Endothelial cell of umbilical vein (primary cell): ENCODE measurements around the gene LRRC7. TPM values are rescaled to one million over a fixed set of nuclear protein-coding genes. Genes with fewer than 3 reads are reported as not detected.

Source experiments
- BruUV-seq: library from RNA; stranded (reverse); fragments of 400-500 nt; replicated peaks from 2 replicates; lab custom pipeline; 2021; lab: Mats Ljungman, UMichigan
- CTCF ChIA-PET: fragments of 300-600, 350-600 bp; sonication (Branson Sonifier 250); formaldehyde crosslinking; loops from one replicate; lab custom pipeline; 2021; ENCODE audit warnings: antibody characterized with exemption, inconsistent platforms; lab: Charles Lee
- POLR2A ChIA-PET: fragments of 300-600, 350-600 bp; sonication (Branson Sonifier 250); formaldehyde crosslinking; loops from one replicate; lab custom pipeline; 2021; ENCODE audit warnings: antibody characterized with exemption, inconsistent platforms; lab: Charles Lee
- DNase-seq: peaks from one replicate; pipeline ENCODE4 v3.0.0-alpha.2; 2011; ENCODE audit warnings: low read depth, low spot score
- FAIRE-seq: peaks from 2 replicates; lab custom pipeline; 2011; peaks lifted over from hg19 to GRCh38; lab: Jason Lieb, UNC
- H2AFZ ChIP-seq: 2 replicates; pipeline ENCODE4 v1.6.0; 2012; ENCODE audit warnings: low read depth, low read length, control low read depth, inconsistent platforms
- H3K27ac ChIP-seq: 2 replicates; pipeline ENCODE4 v1.5.1; 2011; ENCODE audit warnings: low read depth, mild to moderate bottlenecking, control low read depth, low read length, moderate library complexity; ENCODE audit not compliant: insufficient read depth
- H3K27me3 ChIP-seq, 2 experiments: 2 replicates each; pipeline versions ENCODE4 v1.6.0 to v1.6.1; 2011; ENCODE audit warnings: low read length in 2 of 2, mixed read lengths in 1 of 2; ENCODE audit not compliant: control insufficient read depth in 2 of 2, insufficient read depth in 2 of 2
- H3K36me3 ChIP-seq, 2 experiments: 2 replicates in 1 of 2; 3 replicates in 1 of 2; pipeline ENCODE4 v1.5.1; 2011; ENCODE audit warnings: low read length in 2 of 2, mild to moderate bottlenecking in 1 of 2, moderate library complexity in 1 of 2; ENCODE audit not compliant: control insufficient read depth in 2 of 2, insufficient read depth in 2 of 2; ENCODE audit errors: extremely low read depth in 1 of 2
- H3K4me1 ChIP-seq: 3 replicates; pipeline ENCODE4 v1.5.1; 2011; ENCODE audit warnings: mild to moderate bottlenecking, low read length; ENCODE audit not compliant: control insufficient read depth, insufficient read depth; ENCODE audit errors: extremely low read depth
- H3K4me2 ChIP-seq: 2 replicates; pipeline ENCODE4 v1.6.1; 2011; ENCODE audit warnings: low read length, control low read depth, mixed read lengths; ENCODE audit not compliant: insufficient read depth
- H3K4me3 ChIP-seq, 3 experiments: fragments of 200-600 bp in 1 of 3; sonication (generic), shearing (Covaris generic) in 1 of 3; replicated peaks in 1 of 3; 2 replicates each; pipeline ENCODE4 v1.5.1; 2011 to 2016; ENCODE audit warnings: control low read depth in 3 of 3, low read length in 3 of 3, mild to moderate bottlenecking in 2 of 3, inconsistent platforms in 1 of 3, low read depth in 1 of 3, moderate library complexity in 1 of 3; ENCODE audit not compliant: insufficient read depth in 1 of 3
- H3K79me2 ChIP-seq: 2 replicates; pipeline ENCODE4 v1.6.0; 2012; ENCODE audit warnings: low read length, inconsistent platforms; ENCODE audit not compliant: control insufficient read depth, insufficient read depth
- H3K9ac ChIP-seq: replicated peaks from 2 replicates; pipeline ENCODE3; 2011; ENCODE audit warnings: low read length, control low read depth; ENCODE audit not compliant: insufficient read depth; ENCODE audit errors: extremely low read depth
- H3K9me1 ChIP-seq: replicated peaks from 3 replicates; pipeline ENCODE4 v1.6.0; 2011; ENCODE audit warnings: mild to moderate bottlenecking, low read length; ENCODE audit not compliant: control insufficient read depth, insufficient read depth; ENCODE audit errors: extremely low read depth
- H3K9me3 ChIP-seq: replicated peaks from 2 replicates; pipeline ENCODE4 v1.5.1; 2012; ENCODE audit warnings: low read length, inconsistent platforms; ENCODE audit not compliant: control insufficient read depth, insufficient read depth
- H4K20me1 ChIP-seq: replicated peaks from 2 replicates; pipeline ENCODE3; 2011; ENCODE audit warnings: mild to moderate bottlenecking, low read length; ENCODE audit not compliant: control insufficient read depth, insufficient read depth; ENCODE audit errors: extremely low read depth
- EZH2 ChIP-seq: IDR thresholded peaks from 2 replicates; pipeline ENCODE4 v1.6.1; 2012; ENCODE audit warnings: borderline replicate concordance, low read depth, mild to moderate bottlenecking, moderate library complexity, low read length, inconsistent platforms; ENCODE audit not compliant: severe bottlenecking
- FOS ChIP-seq: IDR thresholded peaks from 2 replicates; pipeline ENCODE4 v1.6.1; 2011; ENCODE audit warnings: mild to moderate bottlenecking, low read length, moderate library complexity, borderline replicate concordance; ENCODE audit not compliant: insufficient read depth
- GATA2 ChIP-seq: IDR thresholded peaks from 2 replicates; pipeline ENCODE4 v1.7.0; 2011; ENCODE audit warnings: low read depth, mild to moderate bottlenecking, moderate library complexity, mixed read lengths, low read length; ENCODE audit not compliant: insufficient read length, insufficient read depth
- JUN ChIP-seq: IDR thresholded peaks from 2 replicates; pipeline ENCODE4 v1.6.1; 2011; ENCODE audit warnings: borderline replicate concordance, low read depth; ENCODE audit not compliant: insufficient read length, insufficient read depth
- MAX ChIP-seq: IDR thresholded peaks from 2 replicates; pipeline ENCODE4 v1.6.1; 2011; ENCODE audit not compliant: insufficient read depth, insufficient read length
- MYC ChIP-seq: IDR thresholded peaks from one replicate; pipeline ENCODE4 v1.6.1; 2011; ENCODE audit warnings: mild to moderate bottlenecking, low read depth, low read length
- POLR2A ChIP-seq: IDR thresholded peaks from 2 replicates; pipeline ENCODE4 v1.6.1; 2012; ENCODE audit warnings: low read depth, mild to moderate bottlenecking, control low read depth, low read length
- POLR2AphosphoS5 ChIP-seq: IDR thresholded peaks from 2 replicates; pipeline ENCODE4 v1.6.1; 2012; ENCODE audit warnings: low read depth, mild to moderate bottlenecking, control low read depth, low read length, moderate library complexity; ENCODE audit not compliant: insufficient read depth
- dilution Hi-C: fragments of 300-500 bp; cut with MboI; formaldehyde crosslinking; loops from one replicate; pipeline ENCODE4 v1.15.0; 2019; ENCODE audit warnings: low sequenced_read_pairs; ENCODE audit not compliant: extremely low pct_ligation_motif_present
- intact Hi-C: fragments of 100-400 bp; cut with micrococcal nuclease; formaldehyde crosslinking; loops from one replicate; pipeline ENCODE4 v1.10.0; 2022
- polyA plus RNA-seq, 4 experiments: library from polyadenylated mRNA; depleted of rRNA in 3 of 4; stranded (reverse) in 3 of 4; unstranded in 1 of 4; fragments of >200 nt; gene quantifications; 2 replicates each; pipeline versions ENCODE4 v1.2.1 to v1.2.3, GENCODE V29; 2011 to 2012; ENCODE audit warnings: missing spikeins in 1 of 4
- total RNA-seq: library from RNA; stranded (reverse); gene quantifications from 2 replicates; pipeline ENCODE4 v1.2.3, GENCODE V29; 2021
- TF ChIP-seq, protein P1 (sequence below), 2 donors: IDR thresholded peaks; 1 replicate in 1 of 2; 2 replicates in 1 of 2; pipeline ENCODE4 v1.5.1; 2011; ENCODE audit warnings: low read length in 2 of 2, mild to moderate bottlenecking in 2 of 2, moderate library complexity in 2 of 2, control low read depth in 1 of 2, inconsistent platforms in 1 of 2, low read depth in 1 of 2; ENCODE audit not compliant: insufficient read depth in 1 of 2; ENCODE audit errors: extremely low read depth in 1 of 2

Gene LRRC7
- total and polyA plus RNA-seq, 2 donors (not counting 3 experiments of a cell fraction or from before 2014, with no cell fraction given): 0.11 to 0.58 TPM

DNA sequence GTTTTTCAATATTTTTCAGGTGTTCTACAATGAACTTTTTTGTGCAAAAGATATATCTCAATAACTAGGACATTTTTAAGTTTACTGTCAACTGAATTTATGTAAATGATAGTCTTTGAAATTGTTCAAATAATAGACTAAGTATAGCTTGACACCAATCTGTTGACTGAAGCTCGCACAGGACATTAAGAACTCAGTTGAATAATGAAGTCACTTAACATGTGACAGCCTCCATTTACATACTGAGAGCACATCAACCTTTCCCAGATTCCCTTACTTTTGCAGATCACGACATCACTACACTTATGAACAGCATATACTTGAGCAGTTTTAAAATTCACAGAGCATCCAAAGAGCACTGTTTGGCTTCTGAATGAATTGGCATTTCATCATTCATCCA lies 268.2 kb downstream of the LRRC7 start:
- no peak overlapping the region for H2AFZ ChIP-seq
- H3K36me3 ChIP-seq: no peaks in the 10 kb centered on the region
- H3K9ac ChIP-seq: no peak overlapping the region
- TF ChIP-seq MYC (no peak), EZH2 (no peak), POLR2AphosphoS5 (no peak), FOS (no peak), GATA2 (no peak), MAX (no peak), JUN (no peak), POLR2A (no peak)
- TF ChIP-seq, protein P1, sequence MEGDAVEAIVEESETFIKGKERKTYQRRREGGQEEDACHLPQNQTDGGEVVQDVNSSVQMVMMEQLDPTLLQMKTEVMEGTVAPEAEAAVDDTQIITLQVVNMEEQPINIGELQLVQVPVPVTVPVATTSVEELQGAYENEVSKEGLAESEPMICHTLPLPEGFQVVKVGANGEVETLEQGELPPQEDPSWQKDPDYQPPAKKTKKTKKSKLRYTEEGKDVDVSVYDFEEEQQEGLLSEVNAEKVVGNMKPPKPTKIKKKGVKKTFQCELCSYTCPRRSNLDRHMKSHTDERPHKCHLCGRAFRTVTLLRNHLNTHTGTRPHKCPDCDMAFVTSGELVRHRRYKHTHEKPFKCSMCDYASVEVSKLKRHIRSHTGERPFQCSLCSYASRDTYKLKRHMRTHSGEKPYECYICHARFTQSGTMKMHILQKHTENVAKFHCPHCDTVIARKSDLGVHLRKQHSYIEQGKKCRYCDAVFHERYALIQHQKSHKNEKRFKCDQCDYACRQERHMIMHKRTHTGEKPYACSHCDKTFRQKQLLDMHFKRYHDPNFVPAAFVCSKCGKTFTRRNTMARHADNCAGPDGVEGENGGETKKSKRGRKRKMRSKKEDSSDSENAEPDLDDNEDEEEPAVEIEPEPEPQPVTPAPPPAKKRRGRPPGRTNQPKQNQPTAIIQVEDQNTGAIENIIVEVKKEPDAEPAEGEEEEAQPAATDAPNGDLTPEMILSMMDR (IDR thresholded peaks at IDR 0.05; ENCODE audit: extremely low read depth in 1 of 2, insufficient read depth in 1 of 2, low read depth in 1 of 2, low read length in 2 of 2): no peak
- no TSS peak for BruUV-seq
- H3K79me2 ChIP-seq: no peaks in the 10 kb centered on the region
- no peaks in the 10 kb centered on the region for H4K20me1 ChIP-seq
- H3K27me3 ChIP-seq: no peaks in the 10 kb centered on the region
- DNase-seq (no peak), FAIRE-seq (no peak)
- no peaks in the 10 kb centered on the region for H3K9me3 ChIP-seq
- dilution Hi-C loops: no loop called here
- POLR2A ChIA-PET: no interaction called here
- H3K4me3 ChIP-seq: no peak overlapping the region
- H3K4me1 ChIP-seq: no peaks in the 10 kb centered on the region
- intact Hi-C loops: no loop called here
- no peak overlapping the region for H3K4me2 ChIP-seq
- H3K9me1 ChIP-seq: no peaks in the 10 kb centered on the region
- CTCF ChIA-PET: no interaction called here
- H3K27ac ChIP-seq: no peak overlapping the region
